ENCODE data around the gene JPH4. TPM values are rescaled to one million over a fixed set of nuclear protein-coding genes. Genes with fewer than 3 reads are reported as not detected.

Gene JPH4
- total RNA-seq, 1 experiment from 2014 or later, result not detected

DNA sequence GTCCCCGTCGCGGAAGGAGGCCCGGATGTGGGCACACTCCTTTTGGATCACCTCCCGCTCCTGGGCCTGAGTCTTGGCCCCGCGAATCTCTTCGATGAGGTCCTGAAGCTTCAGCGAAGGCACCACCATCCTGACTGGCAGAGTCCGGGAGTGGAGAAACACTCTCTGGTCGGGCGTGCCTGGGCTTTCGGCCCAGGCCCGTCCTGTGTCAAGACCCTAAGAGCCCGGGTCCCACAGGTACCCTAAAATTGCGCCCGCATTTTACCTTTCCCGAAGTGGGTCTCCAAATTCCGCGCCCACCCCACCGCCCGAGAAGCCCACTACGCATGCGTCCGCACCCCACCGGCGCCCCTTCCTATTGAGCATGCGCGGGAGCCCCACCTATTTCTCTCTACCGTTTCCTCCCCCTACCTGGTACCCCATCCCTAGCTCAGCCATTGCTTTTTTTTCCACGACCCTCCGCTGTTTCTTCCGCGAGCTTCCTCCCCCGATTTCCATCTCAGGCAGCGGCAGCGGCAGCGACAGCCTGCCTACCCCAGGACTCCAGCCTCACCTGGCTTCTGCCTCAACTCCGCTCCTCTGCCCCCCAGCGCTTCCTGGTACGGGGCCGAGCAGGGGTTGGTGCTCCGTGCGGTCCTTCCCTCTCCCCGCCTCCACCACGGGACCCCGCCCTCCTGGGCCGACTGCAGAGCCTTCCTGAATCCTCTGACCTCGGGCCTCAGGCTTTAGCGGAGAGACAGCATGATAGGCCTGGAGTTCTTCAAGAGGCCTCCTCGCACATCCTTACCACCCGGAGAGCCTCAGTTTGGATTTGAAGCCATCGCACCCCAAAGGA lies 11.2 kb downstream of the JPH4 start, which contains the start of gene AP1G2:
TSS of gene AP1G2 (minus strand) at position 606 of the 835 bp plus-strand sequence. CDS start at position 129, 477 bp downstream.
- TF ChIP-seq EZH2 (IDR thresholded peaks at IDR 0.05; ENCODE audit: borderline replicate concordance, low read depth, low read length, poor library complexity, severe bottlenecking), result no peak
- no peak for TF ChIP-seq CTCF (conservative IDR thresholded peaks at IDR 0.05; ENCODE audit: low read depth, low read length)
- no peaks in the 10 kb centered on the region for H3K9me3 ChIP-seq (ENCODE audit: low read depth, low read length, poor library complexity, severe bottlenecking)
- peak within 1 kb of the TSS; percentile 60 for H3K27ac ChIP-seq (ENCODE audit: low read depth, low read length, poor library complexity, severe bottlenecking)
- ChIA-PET CTCF (interaction anchor here (0.6 kb wide), 1 partner anchor 343 kb away, joined by 3 read pairs; no protein-coding TSS in a partner anchor), POLR2A (ENCODE audit: low non-redundant PET) (no interaction called here)
- peaks cover 14% of the 10 kb centered on the region for H3K4me1 ChIP-seq (ENCODE audit: insufficient read depth, low read length, poor library complexity, severe bottlenecking)
- H3K36me3 ChIP-seq (ENCODE audit: insufficient read depth, low read length, poor library complexity, severe bottlenecking), result no peaks in the 10 kb centered on the region
- BruUV-seq (replicated peaks), result no TSS peak
- no peaks in the 10 kb centered on the region for H3K27me3 ChIP-seq (replicated peaks; ENCODE audit: insufficient read depth, low read depth, low read length, poor library complexity)
- peak; percentile 57 for DNase-seq (ENCODE audit: low spot score)
- intact Hi-C loops (cut with micrococcal nuclease; ENCODE audit: unreplicated experiment), result no loop called here
- H3K4me3 ChIP-seq (ENCODE audit: low read depth, low read length, poor library complexity, severe bottlenecking), result peak within 1 kb of the TSS; percentile 59

DNA sequence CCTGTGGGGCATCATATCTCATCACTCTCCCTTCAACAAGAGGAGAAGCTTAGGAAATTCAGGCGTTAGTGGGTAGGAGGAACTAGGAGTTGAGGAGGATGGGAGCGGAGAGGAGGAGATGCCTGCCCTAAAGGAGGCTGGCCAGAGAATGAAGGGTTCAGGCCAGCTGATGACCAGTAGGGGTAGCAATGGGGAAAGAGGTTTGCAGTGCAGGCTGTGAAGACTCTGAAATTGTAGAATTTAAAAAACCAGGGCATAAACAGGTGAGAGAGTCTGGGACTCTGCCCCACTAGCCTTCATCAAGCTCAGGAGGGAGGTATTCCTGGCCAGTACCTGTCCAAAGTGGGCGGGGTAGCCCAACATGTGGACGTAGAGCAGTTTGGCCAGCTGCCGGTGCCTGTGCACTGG lies 11.8 kb downstream of the JPH4 start:
- ChIA-PET CTCF (interaction anchor here (0.6 kb wide), 1 partner anchor 344 kb away, joined by 3 read pairs; no protein-coding TSS in a partner anchor), POLR2A (ENCODE audit: low non-redundant PET) (no interaction called here)
- Histone ChIP-seq H3K36me3 (ENCODE audit: insufficient read depth, low read length, poor library complexity, severe bottlenecking) (no peaks in the 10 kb centered on the region), H3K27me3 (replicated peaks; ENCODE audit: insufficient read depth, low read depth, low read length, poor library complexity) (no peaks in the 10 kb centered on the region), H3K9me3 (ENCODE audit: low read depth, low read length, poor library complexity, severe bottlenecking) (no peaks in the 10 kb centered on the region), H3K27ac (ENCODE audit: low read depth, low read length, poor library complexity, severe bottlenecking) (peak overlapping the region; percentile 60), H3K4me1 (ENCODE audit: insufficient read depth, low read length, poor library complexity, severe bottlenecking) (peaks cover 14% of the 10 kb centered on the region), H3K4me3 (ENCODE audit: low read depth, low read length, poor library complexity, severe bottlenecking) (peak overlapping the region; percentile 59)
- intact Hi-C loops (cut with micrococcal nuclease; ENCODE audit: unreplicated experiment), result no loop called here
- no TSS peak for BruUV-seq (replicated peaks)
- TF ChIP-seq EZH2 (IDR thresholded peaks at IDR 0.05; ENCODE audit: borderline replicate concordance, low read depth, low read length, poor library complexity, severe bottlenecking) (no peak), CTCF (conservative IDR thresholded peaks at IDR 0.05; ENCODE audit: low read depth, low read length) (no peak)
- DNase-seq (ENCODE audit: low spot score), result no peak

GRCh38 chr14:23566112-23566777 lies 12.3 kb downstream of the JPH4 start:
- ChIA-PET POLR2A (ENCODE audit: low non-redundant PET) (no interaction called here), CTCF (no interaction called here)
- no peak overlapping the region for H3K27ac ChIP-seq (ENCODE audit: low read depth, low read length, poor library complexity, severe bottlenecking)
- H3K36me3 ChIP-seq (ENCODE audit: insufficient read depth, low read length, poor library complexity, severe bottlenecking), result no peaks in the 10 kb centered on the region
- H3K4me1 ChIP-seq (ENCODE audit: insufficient read depth, low read length, poor library complexity, severe bottlenecking), result peaks cover 14% of the 10 kb centered on the region
- no TSS peak for BruUV-seq (replicated peaks)
- no peak for DNase-seq (ENCODE audit: low spot score)
- no peaks in the 10 kb centered on the region for H3K9me3 ChIP-seq (ENCODE audit: low read depth, low read length, poor library complexity, severe bottlenecking)
- intact Hi-C loops (cut with micrococcal nuclease; ENCODE audit: unreplicated experiment), result no loop called here
- H3K4me3 ChIP-seq (ENCODE audit: low read depth, low read length, poor library complexity, severe bottlenecking), result peak overlapping the region; percentile 59
- TF ChIP-seq CTCF (conservative IDR thresholded peaks at IDR 0.05; ENCODE audit: low read depth, low read length), result no peak
- TF ChIP-seq EZH2 (IDR thresholded peaks at IDR 0.05; ENCODE audit: borderline replicate concordance, low read depth, low read length, poor library complexity, severe bottlenecking), result no peak
- H3K27me3 ChIP-seq (replicated peaks; ENCODE audit: insufficient read depth, low read depth, low read length, poor library complexity), result no peaks in the 10 kb centered on the region

Data from A673 (cell line).